Naive B cell (primary cell): ENCODE results near the gene ADAR. TPM values are rescaled to one million over a fixed set of nuclear protein-coding genes. Genes with fewer than 3 reads are reported as not detected.
A peak's percentile ranks its signal among the peaks of the same experiment; 100 is the strongest.
"Not testable (repeated sequence)": the region's sequence is repeated elsewhere in the genome, so short reads cannot be mapped to it uniquely, and the experiment has no call there.

Experiments used
- ATAC-seq, 2 donors: fragments of 150-1000 bp; cut with Tn5 transposase; 2 replicates each; pipeline ENCODE4 v1.10.0; 2021; ENCODE audit warnings: low read depth in 2 of 2, mild to moderate bottlenecking in 2 of 2, moderate library complexity in 2 of 2
- DNase-seq: peaks from one replicate; pipeline ENCODE4 v3.0.0; 2022
- H3K27ac Mint-ChIP-seq, 6 donors: one replicate each; pipeline ENCODE4 v1.8.0; 2020 to 2022; ENCODE audit warnings: mild to moderate bottlenecking in 6 of 6, mixed read lengths in 6 of 6, moderate library complexity in 5 of 6, inconsistent platforms in 2 of 6
- H3K27me3 Mint-ChIP-seq, 3 donors: one replicate each; pipeline ENCODE4 v1.8.0; 2021 to 2022; ENCODE audit warnings: mixed read lengths in 3 of 3, mild to moderate bottlenecking in 1 of 3
- H3K36me3 Mint-ChIP-seq, 2 donors: one replicate each; pipeline ENCODE4 v1.8.0; 2020 to 2022; ENCODE audit warnings: mixed read lengths in 2 of 2, inconsistent platforms in 1 of 2, mild to moderate bottlenecking in 1 of 2
- H3K4me1 Mint-ChIP-seq, 3 donors: one replicate each; pipeline ENCODE4 v1.8.0; 2020 to 2022; ENCODE audit warnings: mixed read lengths in 3 of 3, inconsistent platforms in 1 of 3, mild to moderate bottlenecking in 1 of 3, moderate library complexity in 1 of 3
- H3K4me3 Mint-ChIP-seq, 8 donors: one replicate each; pipeline ENCODE4 v1.8.0; 2020 to 2022; ENCODE audit warnings: mild to moderate bottlenecking in 8 of 8, mixed read lengths in 8 of 8, moderate library complexity in 8 of 8, inconsistent platforms in 2 of 8
- H3K9me3 Mint-ChIP-seq, 7 donors: one replicate each; pipeline ENCODE4 v1.8.0; 2020 to 2022; ENCODE audit warnings: mixed read lengths in 7 of 7, mild to moderate bottlenecking in 5 of 7, inconsistent platforms in 2 of 7, moderate library complexity in 1 of 7
- polyA plus RNA-seq, 6 donors: library from polyadenylated mRNA; unstranded; fragments of 300-500 nt; fragmentation: Illumina TruSeq; gene quantifications; one replicate each; pipeline ENCODE4 v1.2.3, GENCODE V29; 2021; ENCODE audit warnings: low read depth in 6 of 6

ADAR gene, protein sequence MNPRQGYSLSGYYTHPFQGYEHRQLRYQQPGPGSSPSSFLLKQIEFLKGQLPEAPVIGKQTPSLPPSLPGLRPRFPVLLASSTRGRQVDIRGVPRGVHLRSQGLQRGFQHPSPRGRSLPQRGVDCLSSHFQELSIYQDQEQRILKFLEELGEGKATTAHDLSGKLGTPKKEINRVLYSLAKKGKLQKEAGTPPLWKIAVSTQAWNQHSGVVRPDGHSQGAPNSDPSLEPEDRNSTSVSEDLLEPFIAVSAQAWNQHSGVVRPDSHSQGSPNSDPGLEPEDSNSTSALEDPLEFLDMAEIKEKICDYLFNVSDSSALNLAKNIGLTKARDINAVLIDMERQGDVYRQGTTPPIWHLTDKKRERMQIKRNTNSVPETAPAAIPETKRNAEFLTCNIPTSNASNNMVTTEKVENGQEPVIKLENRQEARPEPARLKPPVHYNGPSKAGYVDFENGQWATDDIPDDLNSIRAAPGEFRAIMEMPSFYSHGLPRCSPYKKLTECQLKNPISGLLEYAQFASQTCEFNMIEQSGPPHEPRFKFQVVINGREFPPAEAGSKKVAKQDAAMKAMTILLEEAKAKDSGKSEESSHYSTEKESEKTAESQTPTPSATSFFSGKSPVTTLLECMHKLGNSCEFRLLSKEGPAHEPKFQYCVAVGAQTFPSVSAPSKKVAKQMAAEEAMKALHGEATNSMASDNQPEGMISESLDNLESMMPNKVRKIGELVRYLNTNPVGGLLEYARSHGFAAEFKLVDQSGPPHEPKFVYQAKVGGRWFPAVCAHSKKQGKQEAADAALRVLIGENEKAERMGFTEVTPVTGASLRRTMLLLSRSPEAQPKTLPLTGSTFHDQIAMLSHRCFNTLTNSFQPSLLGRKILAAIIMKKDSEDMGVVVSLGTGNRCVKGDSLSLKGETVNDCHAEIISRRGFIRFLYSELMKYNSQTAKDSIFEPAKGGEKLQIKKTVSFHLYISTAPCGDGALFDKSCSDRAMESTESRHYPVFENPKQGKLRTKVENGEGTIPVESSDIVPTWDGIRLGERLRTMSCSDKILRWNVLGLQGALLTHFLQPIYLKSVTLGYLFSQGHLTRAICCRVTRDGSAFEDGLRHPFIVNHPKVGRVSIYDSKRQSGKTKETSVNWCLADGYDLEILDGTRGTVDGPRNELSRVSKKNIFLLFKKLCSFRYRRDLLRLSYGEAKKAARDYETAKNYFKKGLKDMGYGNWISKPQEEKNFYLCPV
- polyA plus RNA-seq, result 100 to 1,000 TPM in 3 of 6 donors, 10 to 100 TPM in 3; 42.0 to 134 (median 95.9) TPM

DNA sequence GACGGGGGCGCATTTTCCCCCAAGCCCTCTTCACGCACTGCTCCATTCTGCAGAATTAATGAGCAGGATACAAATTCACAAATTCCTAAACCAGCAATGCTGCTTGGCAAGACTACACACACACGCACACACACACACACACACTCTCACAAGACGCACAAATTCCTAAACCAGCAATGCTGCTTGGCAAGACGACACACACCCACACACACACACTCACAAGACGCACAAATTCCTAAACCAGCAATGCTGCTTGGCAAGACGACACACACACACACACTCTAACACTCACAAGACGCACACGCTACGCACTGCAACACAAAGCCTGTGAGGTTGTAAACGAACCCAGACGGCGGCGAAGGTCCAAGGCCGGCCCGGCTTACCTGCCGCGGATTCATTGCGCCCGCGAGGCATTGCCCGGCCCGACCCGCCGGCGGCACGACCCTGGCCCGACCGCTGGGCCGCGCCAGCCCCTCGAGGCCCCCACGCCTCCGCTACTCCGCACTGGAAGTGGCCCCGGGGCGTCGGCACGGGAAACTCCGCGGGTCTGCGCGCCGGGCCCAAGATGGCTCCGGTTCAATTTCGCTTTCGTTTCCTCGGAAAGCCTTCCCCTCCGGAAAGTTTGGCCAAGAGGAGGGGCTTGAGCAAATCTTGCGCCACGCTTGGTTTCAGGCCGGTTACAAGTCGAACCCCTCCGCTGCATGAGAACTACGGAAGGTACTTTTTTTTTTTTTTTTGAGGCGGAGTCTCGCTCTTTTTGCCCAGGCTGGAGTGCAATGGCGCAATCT, at the start of gene ADAR:
Gene ADAR (minus strand): TSS at position 578 of the 788 bp plus-strand sequence. CDS start 180 bp downstream, at position 398.
- Mint-ChIP-seq H3K9me3 (no peaks in the 10 kb centered on the region), H3K4me3 (peak within 1 kb of the TSS; percentile 93 to 100 (median 96)), H3K36me3 (peaks cover 0 to 8% of the 10 kb centered on the region in 2 donors), H3K4me1 (peaks cover 56 to 70% (median 69%) of the 10 kb centered on the region in 3 donors), H3K27me3 (no peaks in the 10 kb centered on the region), H3K27ac (peak within 1 kb of the TSS; percentile 96 to 100 (median 99))
- DNase-seq (peak; percentile 92), ATAC-seq (peak; percentile 89 to 90)

DNA sequence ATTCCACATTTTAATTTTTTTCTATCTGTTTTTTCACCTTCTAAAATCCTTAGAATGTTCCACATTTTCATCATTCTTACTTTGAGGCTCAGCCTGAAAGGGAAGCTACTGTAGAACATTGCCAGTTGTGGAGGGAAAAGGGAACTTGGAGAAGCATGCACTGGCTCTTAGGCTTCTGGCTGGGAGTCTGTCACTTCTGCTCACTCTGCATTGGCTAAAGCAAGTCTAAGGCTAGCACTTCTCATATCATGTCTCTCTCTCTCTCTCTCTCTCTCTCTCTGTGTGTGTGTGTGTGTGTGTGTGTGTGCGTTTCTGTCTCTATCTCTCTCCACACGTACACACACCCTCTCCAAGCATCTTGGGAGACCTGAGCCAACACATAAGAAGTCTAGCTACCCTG, 49.6 kb upstream of the ADAR start:
- ATAC-seq, result no peak
- Mint-ChIP-seq H3K36me3 (no peaks in the 10 kb centered on the region), H3K4me1 (no peaks in the 10 kb centered on the region), H3K4me3 (no peak overlapping the region), H3K27ac (no peak overlapping the region), H3K9me3 (peaks cover 0 to 7% (median 2%) of the 10 kb centered on the region in 7 donors), H3K27me3 (peaks cover 44 to 77% (median 63%) of the 10 kb centered on the region in 3 donors)
- no peak for DNase-seq

DNA sequence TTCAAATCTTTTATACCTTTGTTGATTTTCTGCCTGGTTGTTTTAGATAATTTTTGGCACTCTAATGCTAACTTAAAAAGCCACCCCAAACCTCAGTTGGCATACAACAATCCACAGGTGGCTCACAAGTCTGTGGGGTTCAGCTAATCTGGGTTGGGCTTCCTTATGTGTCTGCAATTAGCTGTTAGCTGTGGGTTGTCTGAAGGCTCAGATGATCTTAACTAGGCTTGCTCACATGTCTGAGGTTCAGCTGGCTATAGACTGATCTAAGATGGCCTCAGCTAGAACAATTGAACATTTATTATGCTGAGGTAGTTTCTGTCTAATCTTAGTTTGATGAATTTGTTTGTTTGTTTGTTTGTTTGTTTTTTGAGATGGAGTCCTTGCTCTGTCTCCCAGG, 44.9 kb upstream of the ADAR start:
- DNase-seq (no peak), ATAC-seq (no peak)
- Mint-ChIP-seq H3K4me1 (no peaks in the 10 kb centered on the region), H3K4me3 (no peak overlapping the region), H3K27me3 (peaks cover 24 to 48% (median 40%) of the 10 kb centered on the region in 3 donors), H3K36me3 (no peaks in the 10 kb centered on the region), H3K9me3 (peaks cover 0 to 7% (median 2%) of the 10 kb centered on the region in 7 donors), H3K27ac (no peak overlapping the region)

DNA sequence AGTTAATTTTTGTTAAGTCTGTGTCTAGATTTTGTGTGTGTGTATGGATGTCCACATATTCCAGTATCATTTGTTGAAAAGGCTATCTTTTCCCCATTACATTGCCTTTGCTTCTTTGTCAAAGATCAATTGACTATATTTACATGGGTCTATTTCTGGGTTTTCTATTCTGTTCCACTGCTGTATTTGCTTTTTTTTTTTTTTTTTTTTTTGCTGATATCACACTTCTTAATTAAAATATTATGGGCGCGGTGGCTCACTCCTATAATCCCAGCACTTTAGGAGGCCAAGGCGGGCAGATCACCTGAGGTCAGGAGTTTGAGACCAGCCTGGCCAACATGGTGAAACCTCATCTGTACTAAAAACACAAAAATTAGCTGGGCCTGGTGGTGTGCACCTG, 36.7 kb upstream of the ADAR start:
- H3K27ac Mint-ChIP-seq, result peak overlapping the region in 2 of 6 donors; percentile 87 to 90
- not testable (repeated sequence) for H3K4me1 Mint-ChIP-seq, DNase-seq, H3K4me3 Mint-ChIP-seq, ATAC-seq, H3K36me3 Mint-ChIP-seq
- peaks cover 0 to 23% (median 13%) of the 10 kb centered on the region in 3 donors for H3K27me3 Mint-ChIP-seq
- H3K9me3 Mint-ChIP-seq, result peaks cover 0 to 11% (median 4%) of the 10 kb centered on the region in 7 donors

DNA sequence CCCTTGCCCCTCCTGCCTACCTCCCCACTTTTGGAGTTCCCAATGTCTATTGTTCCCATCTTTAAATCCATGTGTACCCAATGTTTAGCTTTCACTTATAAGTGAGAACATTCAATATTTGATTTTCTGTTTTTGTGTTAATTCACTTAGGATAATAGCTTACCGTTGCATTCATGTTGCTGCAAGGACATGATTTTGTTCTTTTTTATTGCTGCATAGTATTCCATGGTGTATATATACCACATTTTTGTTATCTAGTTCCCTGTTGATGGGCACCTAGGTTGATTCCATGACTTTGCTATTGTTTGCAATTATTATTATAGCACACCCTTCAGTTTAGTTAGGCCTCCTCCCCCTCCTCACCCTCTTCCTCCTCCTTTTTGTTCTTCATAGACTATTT, 33.5 kb upstream of the ADAR start:
- H3K36me3 Mint-ChIP-seq, result peaks cover 0 to 19% of the 10 kb centered on the region in 2 donors
- peak overlapping the region in 1 of 6 donors; percentile 3 for H3K27ac Mint-ChIP-seq
- peaks cover 5 to 32% (median 17%) of the 10 kb centered on the region in 7 donors for H3K9me3 Mint-ChIP-seq
- H3K4me1 Mint-ChIP-seq, result no peaks in the 10 kb centered on the region
- H3K27me3 Mint-ChIP-seq, result peaks cover 14 to 42% (median 19%) of the 10 kb centered on the region in 3 donors
- no peak for ATAC-seq
- H3K4me3 Mint-ChIP-seq, result no peak overlapping the region
- no peak for DNase-seq

DNA sequence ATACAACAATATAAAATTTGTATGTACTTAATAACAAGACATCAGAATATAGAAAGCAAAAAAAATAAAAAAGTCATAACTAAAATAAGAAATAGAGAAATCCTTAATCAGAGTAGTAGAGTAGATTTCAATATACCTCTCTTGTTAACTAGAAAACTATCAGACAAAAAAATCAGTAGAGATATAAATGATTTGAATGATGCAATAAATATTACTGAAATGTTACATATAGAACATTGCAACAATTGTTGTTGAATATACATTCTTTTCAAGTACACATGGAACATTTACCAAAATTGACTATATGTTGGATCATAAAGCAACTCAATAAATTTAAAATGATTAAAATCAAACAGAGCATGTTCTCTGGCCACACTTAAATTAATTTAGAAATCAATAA, 31.9 kb upstream of the ADAR start:
- no peak overlapping the region for H3K4me3 Mint-ChIP-seq
- DNase-seq (no peak), ATAC-seq (no peak)
- peaks cover 31 to 57% (median 35%) of the 10 kb centered on the region in 3 donors for H3K27me3 Mint-ChIP-seq
- no peak overlapping the region for H3K27ac Mint-ChIP-seq
- peaks cover 5 to 37% (median 17%) of the 10 kb centered on the region in 7 donors for H3K9me3 Mint-ChIP-seq
- H3K36me3 Mint-ChIP-seq, result peaks cover 0 to 19% of the 10 kb centered on the region in 2 donors
- no peaks in the 10 kb centered on the region for H3K4me1 Mint-ChIP-seq

DNA sequence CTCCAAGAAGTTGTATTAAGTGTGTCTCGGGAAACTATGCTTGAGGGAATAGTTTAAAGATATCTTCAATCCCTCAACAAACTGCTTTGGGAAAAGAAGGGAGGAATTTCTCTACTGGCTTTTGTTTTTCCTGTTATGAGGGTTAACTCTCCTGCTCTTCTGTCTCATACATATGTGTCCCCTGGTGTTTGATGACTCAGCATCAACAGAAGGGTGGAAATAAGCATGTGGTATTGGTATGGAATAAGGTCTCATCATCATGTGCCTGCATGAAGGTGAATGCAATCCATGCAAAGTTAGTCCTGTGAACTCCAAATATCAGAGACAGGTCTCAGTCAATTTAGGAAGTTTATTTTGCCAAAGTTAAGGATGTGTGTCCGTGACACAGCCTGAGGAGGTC, 27.2 kb upstream of the ADAR start:
- DNase-seq (no peak), ATAC-seq (no peak)
- no peak overlapping the region for H3K4me3 Mint-ChIP-seq
- peaks cover 41 to 57% (median 42%) of the 10 kb centered on the region in 3 donors for H3K27me3 Mint-ChIP-seq
- H3K27ac Mint-ChIP-seq, result no peak overlapping the region
- H3K4me1 Mint-ChIP-seq, result no peaks in the 10 kb centered on the region
- H3K36me3 Mint-ChIP-seq, result peaks cover 0 to 21% of the 10 kb centered on the region in 2 donors
- H3K9me3 Mint-ChIP-seq, result peaks cover 2 to 37% (median 14%) of the 10 kb centered on the region in 7 donors

DNA sequence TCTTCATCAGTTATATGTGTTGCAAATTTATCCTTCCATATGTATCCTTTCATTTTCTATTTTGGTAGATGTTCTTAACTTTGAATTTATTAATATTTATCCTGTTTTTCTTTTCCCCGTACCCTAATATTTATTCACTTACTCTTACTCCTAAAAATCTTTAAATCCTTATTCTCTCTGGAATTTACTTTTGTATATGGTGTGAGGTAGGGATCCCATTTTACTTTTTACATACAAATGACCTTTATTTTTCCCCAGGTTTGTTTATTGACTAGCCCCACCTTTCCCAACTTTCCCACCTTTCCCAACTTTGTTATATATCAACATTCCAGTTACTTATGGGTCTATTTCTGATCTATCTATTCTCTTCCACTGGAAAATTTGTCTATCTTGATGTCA, 21.7 kb upstream of the ADAR start:
- H3K27ac Mint-ChIP-seq, result peak overlapping the region in 4 of 6 donors; percentile 38 to 97 (median 46)
- H3K27me3 Mint-ChIP-seq, result peaks cover 8 to 19% (median 14%) of the 10 kb centered on the region in 3 donors

DNA sequence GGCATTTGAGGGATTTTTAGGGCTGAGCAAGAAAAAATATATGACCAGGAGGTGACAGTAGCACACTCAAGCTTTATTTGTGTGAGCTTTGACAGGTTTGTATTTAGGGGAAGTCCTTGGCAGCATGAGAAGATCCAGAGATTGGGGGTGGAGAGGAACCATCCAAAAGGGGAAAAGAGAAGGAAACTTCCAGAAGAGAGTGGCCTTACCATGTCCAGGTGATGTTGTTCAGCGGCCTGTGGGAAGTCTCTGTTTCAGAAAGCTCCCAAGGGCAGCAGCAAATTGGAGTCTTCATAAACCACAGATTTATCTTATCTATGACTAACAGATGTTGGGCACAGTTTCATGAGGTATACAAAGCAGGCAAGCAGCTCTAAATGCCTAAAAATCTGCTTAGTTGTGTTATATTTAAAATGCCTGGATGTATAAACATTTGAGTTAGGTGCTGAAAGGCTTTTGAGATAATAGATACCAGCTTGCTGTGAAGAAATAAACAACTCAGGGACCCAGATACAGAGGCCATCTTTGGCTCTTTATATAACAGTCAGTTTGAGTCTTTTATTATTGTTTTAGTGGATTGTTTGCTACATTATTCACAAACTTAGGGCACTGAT, 21.2 kb upstream of the ADAR start:
- peak overlapping the region in 5 of 6 donors; percentile 14 to 99 (median 88) for H3K27ac Mint-ChIP-seq
- H3K36me3 Mint-ChIP-seq, result peaks cover 0 to 8% of the 10 kb centered on the region in 2 donors
- H3K4me3 Mint-ChIP-seq, result peak overlapping the region in 6 of 8 donors; percentile 32 to 97 (median 88)
- peaks cover 8 to 19% (median 14%) of the 10 kb centered on the region in 3 donors for H3K27me3 Mint-ChIP-seq
- ATAC-seq, result no peak
- H3K9me3 Mint-ChIP-seq, result peaks cover 0 to 12% (median 3%) of the 10 kb centered on the region in 7 donors
- H3K4me1 Mint-ChIP-seq, result peaks cover 5 to 29% (median 11%) of the 10 kb centered on the region in 3 donors
- no peak for DNase-seq

More for the DNA sequence above, 21.7 kb upstream of the ADAR start:
- Mint-ChIP-seq H3K4me3 (peak overlapping the region in 1 of 8 donors; percentile 97), H3K9me3 (peaks cover 0 to 12% (median 3%) of the 10 kb centered on the region in 7 donors), H3K36me3 (peaks cover 0 to 8% of the 10 kb centered on the region in 2 donors), H3K4me1 (peaks cover 5 to 28% (median 10%) of the 10 kb centered on the region in 3 donors)
- DNase-seq (no peak), ATAC-seq (no peak)

DNA sequence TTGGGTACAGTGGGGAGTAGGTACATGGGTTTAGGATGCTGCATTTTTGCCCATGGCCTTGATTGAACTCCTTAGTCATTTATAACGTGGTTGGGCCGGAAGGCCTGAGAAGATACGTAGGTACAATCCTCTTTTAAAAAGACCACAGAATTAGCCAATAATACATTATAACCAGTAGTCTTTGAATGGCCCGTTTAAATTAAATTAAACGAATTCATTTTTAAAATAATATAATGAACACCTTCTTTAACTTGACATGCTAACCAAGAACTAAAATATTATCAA, 20.1 kb upstream of the ADAR start:
- Mint-ChIP-seq H3K27ac (peak overlapping the region; percentile 97 to 99 (median 98)), H3K36me3 (peaks cover 0 to 8% of the 10 kb centered on the region in 2 donors)
- no peak for ATAC-seq

DNA sequence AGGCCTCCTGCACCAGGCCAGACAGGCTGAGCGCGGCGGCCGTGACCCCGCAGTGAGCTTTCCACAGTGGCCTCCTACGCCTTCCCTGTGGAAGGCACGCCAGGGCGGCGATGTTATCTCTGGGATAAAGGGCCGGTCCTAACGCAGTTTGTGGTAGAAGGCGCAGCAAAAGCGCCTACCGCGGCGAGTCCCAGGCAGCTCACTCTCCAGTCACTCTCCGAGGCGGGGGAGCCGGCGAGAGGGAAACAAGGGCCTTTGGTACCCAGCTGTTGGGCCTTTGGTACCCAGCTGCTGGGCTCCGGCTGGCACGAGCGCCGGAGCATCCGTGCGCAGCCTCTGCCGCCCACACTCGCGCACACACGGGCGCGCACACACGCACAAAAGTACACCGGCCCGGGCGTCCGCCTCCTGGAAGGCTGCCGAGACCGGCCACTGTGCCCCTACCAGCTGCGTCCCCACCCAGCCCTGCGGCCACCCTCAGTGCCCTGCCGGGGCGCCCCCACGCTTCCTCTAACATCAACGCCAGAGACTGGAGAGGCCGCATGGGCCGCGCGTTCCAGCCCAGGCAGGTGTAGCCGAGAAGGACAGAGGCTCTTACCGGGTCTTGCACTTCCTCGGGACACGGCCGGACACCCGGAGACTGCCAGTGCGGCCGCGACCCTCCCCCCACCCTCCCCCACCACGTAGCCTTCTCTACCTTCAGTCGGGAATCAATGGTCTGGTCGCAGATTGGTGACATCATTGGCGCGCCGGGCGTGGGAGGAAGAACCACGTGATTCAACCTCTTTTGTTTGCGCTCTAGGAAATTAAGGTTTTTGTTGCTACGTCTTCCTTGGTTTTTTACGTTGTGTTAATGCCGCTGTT, 19.5 kb upstream of the ADAR start:
- H3K36me3 Mint-ChIP-seq, result peaks cover 0 to 8% of the 10 kb centered on the region in 2 donors
- H3K4me3 Mint-ChIP-seq, result peak overlapping the region; percentile 83 to 97 (median 94)
- peak; percentile 87 for DNase-seq
- peak; percentile 72 to 76 for ATAC-seq
- peaks cover 0 to 12% (median 3%) of the 10 kb centered on the region in 7 donors for H3K9me3 Mint-ChIP-seq
- peak overlapping the region; percentile 97 to 99 (median 98) for H3K27ac Mint-ChIP-seq
- peaks cover 8 to 14% (median 9%) of the 10 kb centered on the region in 3 donors for H3K27me3 Mint-ChIP-seq
- H3K4me1 Mint-ChIP-seq, result peaks cover 15 to 37% (median 27%) of the 10 kb centered on the region in 3 donors

More for the DNA sequence above, 20.1 kb upstream of the ADAR start:
- peaks cover 8 to 14% (median 9%) of the 10 kb centered on the region in 3 donors for H3K27me3 Mint-ChIP-seq
- H3K4me1 Mint-ChIP-seq, result peaks cover 10 to 36% (median 22%) of the 10 kb centered on the region in 3 donors
- H3K9me3 Mint-ChIP-seq, result peaks cover 0 to 12% (median 3%) of the 10 kb centered on the region in 7 donors
- peak overlapping the region; percentile 83 to 97 (median 94) for H3K4me3 Mint-ChIP-seq
- DNase-seq, result no peak
